Renal pelvis (tissue), 4 donors: ENCODE data around the gene IRF2BP2. TPM values are rescaled to one million over a fixed set of nuclear protein-coding genes. Genes with fewer than 3 reads are reported as not detected.
"Not testable (repeated sequence)": the region's sequence is repeated elsewhere in the genome, so short reads cannot be mapped to it uniquely, and the experiment has no call there.

Source experiments
- DNase-seq: peaks from one replicate; pipeline ENCODE4 v3.0.0-alpha.2; 2013
- polyA plus RNA-seq, 3 donors: library from polyadenylated mRNA; unstranded; fragments of 120-200 nt; gene quantifications; one replicate each; pipeline ENCODE4 v1.2.1, GENCODE V29; 2013; ENCODE audit not compliant: insufficient read length in 3 of 3

IRF2BP2 gene
- polyA plus RNA-seq, 3 donors, result 151 to 170 (median 167) TPM

GRCh38 chr1:234639961-234640360, 30.0 kb upstream of the IRF2BP2 start:
- DNase-seq, result no peak

- DNase-seq, result no peak
These were observed 29.1 kb upstream of the IRF2BP2 start for GRCh38 chr1:234638832-234639799.

- DNase-seq, result not testable (repeated sequence)
These were observed 24.9 kb upstream of the IRF2BP2 start for GRCh38 chr1:234634922-234635321.

GRCh38 chr1:234634387-234634786, 24.4 kb upstream of the IRF2BP2 start:
- DNase-seq, result no peak

GRCh38 chr1:234633246-234634003, 23.4 kb upstream of the IRF2BP2 start:
- no peak for DNase-seq

- DNase-seq, result no peak
These were observed 22.2 kb upstream of the IRF2BP2 start for GRCh38 chr1:234632225-234632624.

GRCh38 chr1:234631721-234632125, 21.7 kb upstream of the IRF2BP2 start:
- DNase-seq, result no peak

- no peak for DNase-seq
These were observed 19.0 kb upstream of the IRF2BP2 start for GRCh38 chr1:234629026-234629425.

GRCh38 chr1:234628089-234628488, 18.1 kb upstream of the IRF2BP2 start:
- DNase-seq, result no peak

- no peak for DNase-seq
These were observed 17.3 kb upstream of the IRF2BP2 start for GRCh38 chr1:234627009-234627950.

- no peak for DNase-seq
These were observed 16.4 kb upstream of the IRF2BP2 start for GRCh38 chr1:234626391-234626790.

- DNase-seq, result no peak
These were observed 14.7 kb upstream of the IRF2BP2 start for GRCh38 chr1:234624724-234625117.

- DNase-seq, result no peak
These were observed 11.8 kb upstream of the IRF2BP2 start for GRCh38 chr1:234621657-234622335.

- DNase-seq, result no peak
These were observed 11.1 kb upstream of the IRF2BP2 start for GRCh38 chr1:234621127-234621468.

GRCh38 chr1:234620272-234621126, 10.5 kb upstream of the IRF2BP2 start:
- no peak for DNase-seq

- no peak for DNase-seq
These were observed 9.8 kb upstream of the IRF2BP2 start for GRCh38 chr1:234619794-234620247.

- DNase-seq, result no peak
These were observed 9.1 kb upstream of the IRF2BP2 start for GRCh38 chr1:234619071-234619480.

- no peak for DNase-seq
These were observed 8.7 kb upstream of the IRF2BP2 start for GRCh38 chr1:234618737-234619049.

- DNase-seq, result no peak
These were observed 8.2 kb upstream of the IRF2BP2 start for GRCh38 chr1:234617986-234618736.
